HTR-8/SVneo (cell line): ENCODE data around the gene TPRG1L.

Experiments used
- DNase-seq: peaks from one replicate; pipeline ENCODE4 v3.0.0; 2011; ENCODE audit warnings: low spot score, mixed read lengths; ENCODE audit not compliant: insufficient read length
- FAIRE-seq: peaks from 2 replicates; lab custom pipeline; 2011; peaks lifted over from hg19 to GRCh38; lab: Jason Lieb, UNC

Gene TPRG1L

GRCh38 chr1:3654549-3655281, 29.9 kb downstream of the TPRG1L start:
- DNase-seq (no peak), FAIRE-seq (no peak)

- no peak for FAIRE-seq
Observed at GRCh38 chr1:3656450-3657095, 31.8 kb downstream of the TPRG1L start.

GRCh38 chr1:3657096-3657475, 32.3 kb downstream of the TPRG1L start:
- FAIRE-seq (no peak), DNase-seq (no peak)

More at GRCh38 chr1:3656450-3657095, 31.8 kb downstream of the TPRG1L start:
- DNase-seq: no peak

GRCh38 chr1:3657578-3658230, 32.9 kb downstream of the TPRG1L start:
- FAIRE-seq (no peak), DNase-seq (no peak)

GRCh38 chr1:3658231-3658615, 33.4 kb downstream of the TPRG1L start:
- no peak for DNase-seq

GRCh38 chr1:3659093-3659492, 34.3 kb downstream of the TPRG1L start:
- FAIRE-seq: no peak
- DNase-seq: no peak

More at GRCh38 chr1:3658231-3658615, 33.4 kb downstream of the TPRG1L start:
- FAIRE-seq: no peak

GRCh38 chr1:3660704-3661103, 35.9 kb downstream of the TPRG1L start:
- FAIRE-seq: no peak
- no peak for DNase-seq

- DNase-seq: no peak
- no peak for FAIRE-seq
Observed at GRCh38 chr1:3661631-3662030, 36.8 kb downstream of the TPRG1L start.

- no peak for FAIRE-seq
Observed at GRCh38 chr1:3662080-3662671, 37.4 kb downstream of the TPRG1L start.

GRCh38 chr1:3663999-3664699, 39.3 kb downstream of the TPRG1L start:
- FAIRE-seq (no peak), DNase-seq (no peak)

More at GRCh38 chr1:3662080-3662671, 37.4 kb downstream of the TPRG1L start:
- DNase-seq: no peak

- FAIRE-seq (no peak), DNase-seq (no peak)
Observed at GRCh38 chr1:3664700-3665375, 40.0 kb downstream of the TPRG1L start.

GRCh38 chr1:3668148-3668547, 43.3 kb downstream of the TPRG1L start:
- FAIRE-seq: no peak
- no peak for DNase-seq

GRCh38 chr1:3668585-3669300, 43.9 kb downstream of the TPRG1L start:
- no peak for FAIRE-seq
- DNase-seq: no peak

GRCh38 chr1:3669421-3669821, 44.6 kb downstream of the TPRG1L start:
- DNase-seq (no peak), FAIRE-seq (no peak)

- no peak for DNase-seq
- FAIRE-seq: no peak
Observed at GRCh38 chr1:3669971-3670431, 45.2 kb downstream of the TPRG1L start.

GRCh38 chr1:3670823-3671265, 46.0 kb downstream of the TPRG1L start:
- no peak for DNase-seq
- no peak for FAIRE-seq

- DNase-seq: no peak
- FAIRE-seq: no peak
Observed at GRCh38 chr1:3671371-3672180, 46.8 kb downstream of the TPRG1L start.
